Non-pigmented ciliary epithelial cell (primary cell): ENCODE results near the gene ABCC3.
"Not testable (repeated sequence)": the region's sequence is repeated elsewhere in the genome, so short reads cannot be mapped to it uniquely, and the experiment has no call there.

ENCODE experiments used
- DNase-seq: peaks from one replicate; pipeline ENCODE4 v3.0.0-alpha.2; 2010; ENCODE audit warnings: low read depth

The ABCC3 gene

GRCh38 chr17:50666316-50666715 is 31.6 kb downstream of the ABCC3 start:
- no peak for DNase-seq

DNA sequence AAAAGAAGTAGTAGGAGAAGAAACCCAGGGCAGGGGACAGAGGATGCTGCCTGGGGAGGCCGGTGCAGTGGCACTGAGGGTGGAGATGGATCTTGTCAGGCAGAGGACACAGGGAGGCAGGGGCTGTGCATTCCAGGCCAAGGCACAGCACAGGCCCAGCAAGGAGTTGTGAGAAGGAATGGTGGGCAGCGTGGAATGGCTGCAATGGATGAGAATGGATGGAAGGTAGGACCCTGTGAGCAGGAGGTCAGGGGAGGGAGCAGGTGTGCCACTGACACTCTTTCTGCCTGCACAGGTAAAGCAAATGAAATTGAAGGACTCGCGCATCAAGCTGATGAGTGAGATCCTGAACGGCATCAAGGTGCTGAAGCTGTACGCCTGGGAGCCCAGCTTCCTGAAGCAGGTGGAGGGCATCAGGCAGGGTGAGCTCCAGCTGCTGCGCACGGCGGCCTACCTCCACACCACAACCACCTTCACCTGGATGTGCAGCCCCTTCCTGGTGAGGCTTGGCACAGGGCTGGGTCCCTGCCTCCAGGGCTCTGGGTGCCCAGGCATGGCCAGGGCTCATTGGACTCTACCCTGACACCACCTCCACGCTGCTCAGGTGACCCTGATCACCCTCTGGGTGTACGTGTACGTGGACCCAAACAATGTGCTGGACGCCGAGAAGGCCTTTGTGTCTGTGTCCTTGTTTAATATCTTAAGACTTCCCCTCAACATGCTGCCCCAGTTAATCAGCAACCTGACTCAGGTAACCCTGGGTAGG is 32.8 kb downstream of the ABCC3 start:
- DNase-seq, result no peak

DNA sequence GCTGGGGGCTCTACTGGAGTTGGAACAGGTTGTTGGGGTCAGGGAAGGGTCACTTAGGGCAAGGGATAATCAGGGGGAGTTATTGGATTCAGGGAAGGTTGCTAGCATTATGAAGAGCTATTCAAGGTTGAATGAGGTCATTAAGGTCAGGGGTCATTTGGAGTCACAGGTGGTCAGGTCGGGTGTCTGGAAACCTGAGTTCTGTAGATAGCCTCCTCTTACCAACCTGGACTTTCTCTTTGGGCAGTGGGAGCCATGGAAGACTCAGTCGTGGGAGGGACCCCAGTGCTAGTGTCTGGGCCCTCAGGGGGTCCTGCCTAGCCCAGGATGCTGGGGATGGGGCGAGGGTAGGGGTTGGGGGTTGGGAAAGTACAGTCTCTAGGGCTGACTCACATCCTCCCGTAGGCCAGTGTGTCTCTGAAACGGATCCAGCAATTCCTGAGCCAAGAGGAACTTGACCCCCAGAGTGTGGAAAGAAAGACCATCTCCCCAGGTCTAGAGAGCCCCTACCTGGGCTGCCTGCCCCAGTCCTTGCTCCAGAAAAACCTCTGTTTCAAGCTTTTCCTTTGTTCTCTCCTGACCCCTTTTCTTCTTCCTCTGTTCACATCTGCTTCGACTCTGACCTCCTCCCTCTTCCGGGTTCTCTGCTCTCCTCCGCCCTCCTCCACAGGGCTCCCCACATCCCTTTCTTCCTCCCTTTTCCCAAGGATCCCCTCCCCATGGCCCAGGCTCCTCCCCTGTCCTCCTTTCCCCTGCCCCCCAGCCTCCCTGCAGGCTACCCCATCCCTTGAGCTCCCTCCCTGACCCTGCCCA is 33.5 kb downstream of the ABCC3 start:
- no peak for DNase-seq

- no peak for DNase-seq
Measured at GRCh38 chr17:50668838-50669581, 34.3 kb downstream of the ABCC3 start.

- no peak for DNase-seq
Measured at GRCh38 chr17:50672071-50672470, 37.4 kb downstream of the ABCC3 start.

DNA sequence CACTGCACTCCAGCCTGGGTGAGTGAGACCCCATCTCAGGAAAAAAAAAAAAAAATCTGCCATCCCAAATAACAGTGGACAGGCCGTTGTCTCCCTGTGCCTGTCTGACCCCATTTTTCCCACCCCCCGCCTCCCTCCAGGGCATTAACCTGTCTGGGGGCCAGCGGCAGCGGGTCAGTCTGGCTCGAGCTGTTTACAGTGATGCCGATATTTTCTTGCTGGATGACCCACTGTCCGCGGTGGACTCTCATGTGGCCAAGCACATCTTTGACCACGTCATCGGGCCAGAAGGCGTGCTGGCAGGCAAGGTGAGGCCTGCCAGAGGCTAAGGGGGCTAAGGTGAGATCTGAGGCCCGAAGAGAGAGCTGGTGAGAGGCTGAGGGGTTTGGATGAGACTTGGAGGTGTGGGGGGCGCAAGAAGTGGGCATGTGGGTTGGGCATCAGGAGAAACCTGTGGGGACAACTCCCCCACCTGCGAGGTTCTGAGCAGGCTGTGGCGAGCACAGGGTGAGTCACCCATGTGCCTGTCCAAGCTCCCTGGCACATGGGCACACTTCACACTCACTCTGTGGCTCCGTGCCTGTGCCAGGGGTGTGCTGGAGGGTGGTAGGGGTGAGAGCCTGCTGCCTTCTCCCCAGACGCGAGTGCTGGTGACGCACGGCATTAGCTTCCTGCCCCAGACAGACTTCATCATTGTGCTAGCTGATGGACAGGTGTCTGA is 38.3 kb downstream of the ABCC3 start:
- no peak for DNase-seq

DNA sequence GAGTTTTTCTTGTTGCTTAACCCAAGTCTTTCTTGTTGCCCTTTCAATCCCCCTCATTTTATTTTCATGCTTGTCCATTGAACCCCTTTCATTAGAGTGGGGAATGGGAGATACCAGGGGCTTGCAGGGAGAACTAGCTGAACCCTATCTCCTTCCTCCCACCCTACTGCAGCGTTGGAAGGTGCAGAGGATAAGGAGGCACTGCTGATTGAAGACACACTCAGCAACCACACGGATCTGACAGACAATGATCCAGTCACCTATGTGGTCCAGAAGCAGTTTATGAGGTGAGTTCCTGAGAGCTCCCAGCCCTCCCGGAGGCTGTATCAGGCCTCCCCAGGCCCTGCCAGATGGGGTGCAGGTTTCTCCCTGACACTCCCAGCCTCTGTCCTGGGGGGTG is 40.5 kb downstream of the ABCC3 start:
- no peak for DNase-seq

DNA sequence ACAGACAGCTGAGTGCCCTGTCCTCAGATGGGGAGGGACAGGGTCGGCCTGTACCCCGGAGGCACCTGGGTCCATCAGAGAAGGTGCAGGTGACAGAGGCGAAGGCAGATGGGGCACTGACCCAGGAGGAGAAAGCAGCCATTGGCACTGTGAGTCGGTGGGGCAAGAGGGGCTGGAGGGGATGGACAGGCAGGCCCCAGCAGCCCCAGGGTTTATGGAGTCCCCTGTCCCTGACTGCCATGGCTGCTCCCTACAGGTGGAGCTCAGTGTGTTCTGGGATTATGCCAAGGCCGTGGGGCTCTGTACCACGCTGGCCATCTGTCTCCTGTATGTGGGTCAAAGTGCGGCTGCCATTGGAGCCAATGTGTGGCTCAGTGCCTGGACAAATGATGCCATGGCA is 40.9 kb downstream of the ABCC3 start:
- no peak for DNase-seq

GRCh38 chr17:50676065-50676975 is 41.6 kb downstream of the ABCC3 start:
- no peak for DNase-seq

- DNase-seq, result no peak
Measured at GRCh38 chr17:50677851-50678375, 43.2 kb downstream of the ABCC3 start.

DNA sequence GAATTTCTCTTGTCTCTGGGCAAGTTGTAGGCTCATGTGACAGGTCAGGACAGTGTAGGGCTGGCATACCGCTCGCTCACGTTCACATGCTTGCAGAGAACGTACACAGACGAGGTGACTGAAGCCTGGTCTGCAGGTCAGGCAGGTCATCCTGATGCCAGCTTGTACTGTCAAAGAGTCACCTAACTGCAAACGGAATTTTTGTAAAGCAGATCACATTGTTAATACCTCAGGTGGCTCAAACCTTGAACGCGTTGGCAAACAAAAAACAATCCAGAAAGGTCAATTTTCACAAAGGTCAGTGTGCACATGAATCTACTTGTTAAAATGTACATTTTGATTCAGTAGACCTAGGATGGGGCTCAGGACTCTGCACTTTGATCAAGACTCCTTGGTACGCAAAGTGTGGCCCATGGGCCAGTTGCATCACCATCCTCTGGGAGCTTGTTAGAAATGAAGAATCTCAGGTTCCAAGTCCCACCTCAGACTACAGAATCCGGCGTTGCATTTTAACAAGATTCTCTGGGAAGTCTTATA is 44.4 kb downstream of the ABCC3 start:
- no peak for DNase-seq

GRCh38 chr17:50680126-50680525 is 45.4 kb downstream of the ABCC3 start:
- no peak for DNase-seq

DNA sequence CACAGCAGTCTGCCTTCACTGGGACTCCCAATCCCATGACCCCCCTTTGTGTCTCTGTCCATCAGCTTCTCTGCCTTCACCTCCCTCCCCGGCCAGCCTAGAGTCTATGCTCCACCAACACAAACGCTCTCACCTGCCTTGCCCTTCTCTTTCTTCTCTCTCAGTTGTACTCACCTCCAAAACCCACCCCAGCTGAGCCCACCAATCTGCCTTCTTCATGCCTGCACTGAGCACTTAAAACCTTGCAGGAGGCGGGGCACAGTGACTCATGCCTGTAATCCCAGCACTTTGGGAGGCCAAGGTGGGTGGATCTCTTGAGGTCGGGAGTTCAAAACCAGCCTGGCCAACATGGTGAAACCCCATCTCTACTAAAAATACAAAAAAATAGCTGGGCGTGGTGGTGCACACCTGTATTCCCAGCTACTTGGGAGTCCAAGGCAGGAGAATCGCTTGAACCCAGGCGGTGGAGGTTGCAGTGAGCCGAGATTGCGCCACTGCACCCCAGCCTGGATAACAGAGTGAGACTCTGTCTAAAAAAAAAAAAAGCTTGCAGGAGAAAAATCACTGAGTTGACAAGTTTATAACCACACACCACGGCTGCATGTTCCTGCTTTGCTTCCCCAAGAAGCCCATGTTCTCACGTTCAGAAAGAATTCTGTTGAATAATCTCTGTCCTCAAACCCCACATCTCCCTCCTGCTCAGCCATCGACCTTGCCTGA is 46.0 kb downstream of the ABCC3 start:
- not testable (repeated sequence) for DNase-seq

- no peak for DNase-seq
Measured at GRCh38 chr17:50681263-50682200, 46.9 kb downstream of the ABCC3 start.

GRCh38 chr17:50682441-50682840 is 47.8 kb downstream of the ABCC3 start:
- no peak for DNase-seq

DNA sequence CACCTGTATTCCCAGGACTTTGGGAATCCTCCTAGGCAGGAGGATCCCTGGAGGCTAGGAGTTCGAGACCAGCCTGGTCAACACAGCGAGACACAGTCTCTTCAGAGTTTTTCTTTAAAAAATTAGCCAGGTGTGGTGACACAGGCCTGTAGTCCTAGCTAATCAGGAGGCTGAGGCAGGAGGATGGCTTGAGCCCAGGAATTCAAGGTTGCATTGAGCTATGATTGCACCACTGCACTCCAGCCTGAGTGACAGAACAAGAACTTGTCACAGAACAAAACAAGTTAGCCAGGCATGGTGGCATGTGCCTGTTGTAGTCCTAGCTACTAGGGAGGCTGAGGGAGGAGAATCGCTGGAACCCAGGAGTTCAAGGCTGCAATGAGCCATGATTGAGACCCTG is 48.3 kb downstream of the ABCC3 start:
- no peak for DNase-seq

- no peak for DNase-seq
Measured at GRCh38 chr17:50683434-50684287, 49.0 kb downstream of the ABCC3 start.

GRCh38 chr17:50684288-50684611 is 49.6 kb downstream of the ABCC3 start:
- no peak for DNase-seq
